T-helper 22 cell (primary cell): ENCODE results near the gene CWC27.
"Not testable (repeated sequence)": the region's sequence is repeated elsewhere in the genome, so short reads cannot be mapped to it uniquely, and the experiment has no call there.

Experiments used
- DNase-seq: peaks from one replicate; pipeline ENCODE4 v3.0.0-alpha.2; 2020; ENCODE audit warnings: low read depth

The CWC27 gene

DNA sequence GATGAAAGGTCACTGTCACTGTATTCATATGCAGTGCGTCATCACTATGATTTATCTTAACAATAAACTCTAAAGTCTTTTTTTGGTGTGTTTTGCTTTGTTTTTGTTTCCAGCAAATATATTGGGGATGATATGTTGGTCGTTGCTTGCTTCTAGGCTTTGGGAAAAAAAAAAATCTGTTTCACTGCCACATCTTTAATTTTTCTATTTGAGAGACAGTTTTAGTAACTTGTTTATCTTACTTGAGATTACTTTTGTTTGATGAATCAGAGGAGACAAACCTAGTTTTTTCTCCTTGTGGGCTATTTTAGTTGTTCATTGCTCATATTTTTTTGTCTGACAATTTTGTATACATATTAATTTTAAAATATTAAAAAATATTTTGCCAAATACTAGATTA lies 19.4 kb downstream of the CWC27 start:
- DNase-seq = no peak

DNA sequence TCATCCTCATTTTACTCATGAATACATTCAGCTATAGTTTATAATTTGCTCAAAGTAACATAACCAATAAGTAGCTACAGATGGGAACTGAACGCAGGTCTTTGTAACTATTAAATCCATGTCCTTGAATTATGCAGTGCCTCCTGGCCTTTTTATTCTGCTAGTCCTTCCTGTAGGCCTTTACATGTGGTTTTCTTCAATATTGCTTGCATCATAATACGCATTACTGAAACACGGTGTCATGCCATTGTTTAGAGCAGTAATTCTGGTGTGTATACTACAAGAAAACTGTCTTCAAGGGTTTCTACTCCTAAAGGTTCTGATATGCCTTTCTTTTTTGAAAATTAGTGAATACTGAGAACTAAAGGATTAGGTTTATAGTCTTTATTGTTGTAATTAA lies 20.7 kb downstream of the CWC27 start:
- no peak for DNase-seq

DNA sequence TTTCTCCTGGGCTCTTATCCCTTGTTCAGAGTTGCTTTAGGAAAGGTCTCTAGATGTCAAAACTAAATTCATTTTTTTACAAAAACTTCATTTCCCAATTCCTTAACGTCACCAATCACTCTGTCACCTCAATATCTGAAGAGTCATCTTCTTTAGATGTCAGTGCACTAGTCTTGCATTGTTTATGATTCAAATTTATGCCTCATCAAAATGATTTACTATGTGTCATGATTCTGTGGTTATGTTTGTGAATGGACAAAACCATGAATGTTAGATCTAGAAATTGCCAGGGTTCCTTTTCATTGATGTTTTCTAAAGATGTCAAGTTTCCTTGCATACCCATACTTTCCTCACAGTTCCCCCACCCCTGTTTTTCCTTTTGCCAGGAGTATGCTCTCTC lies 21.5 kb downstream of the CWC27 start:
- no peak for DNase-seq

DNA sequence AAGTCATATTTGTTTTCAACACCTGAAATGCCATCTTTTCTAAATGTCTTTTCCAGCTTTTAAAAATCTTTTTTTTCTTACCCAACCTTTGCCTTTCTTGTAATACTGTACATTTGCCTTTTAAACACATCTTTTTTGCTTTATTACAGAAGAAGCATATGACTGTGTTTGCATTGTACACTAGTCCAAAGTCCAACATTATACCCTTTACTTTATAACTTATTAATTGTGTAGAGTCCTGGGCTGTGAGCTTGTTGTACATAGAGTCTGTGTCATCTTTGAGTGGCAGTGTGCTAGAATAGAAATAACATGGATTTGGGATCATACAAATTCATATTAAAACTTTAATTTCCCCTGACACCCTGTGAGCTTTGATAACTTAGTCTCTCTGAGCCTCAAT lies 23.7 kb downstream of the CWC27 start:
- no peak for DNase-seq

DNA sequence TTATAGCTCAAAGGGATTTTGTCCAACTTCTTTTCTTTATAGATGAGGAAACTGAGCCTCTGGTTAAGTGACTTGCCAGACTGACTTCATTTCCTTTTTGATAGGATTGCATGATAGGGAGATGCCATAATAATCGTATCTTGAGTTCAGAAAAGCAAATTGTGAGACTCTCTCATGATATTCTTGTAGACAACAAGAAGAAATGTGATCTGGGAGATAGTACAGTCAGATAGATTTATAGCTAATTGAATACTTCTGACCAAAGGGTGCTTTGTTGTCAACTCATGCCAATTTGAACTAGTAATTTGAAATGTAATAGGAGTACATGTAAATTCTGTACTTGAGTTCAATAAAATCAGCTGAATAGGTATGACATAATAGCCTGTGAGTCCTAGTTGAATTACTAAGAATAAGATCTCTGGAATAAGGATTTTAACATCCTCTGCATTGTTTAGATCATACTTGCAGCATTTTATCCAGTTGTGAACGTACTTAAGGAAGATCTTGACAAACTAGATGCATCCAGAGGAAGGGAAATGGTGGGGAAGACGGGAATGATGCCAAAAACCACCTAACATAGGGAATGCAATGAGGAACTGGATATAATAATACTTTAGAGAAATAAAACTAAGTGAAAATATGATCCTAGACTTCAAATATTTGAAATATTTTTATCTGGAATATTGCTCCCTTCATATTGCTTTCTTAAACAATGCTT lies 25.5 kb downstream of the CWC27 start:
- DNase-seq = no peak

DNA sequence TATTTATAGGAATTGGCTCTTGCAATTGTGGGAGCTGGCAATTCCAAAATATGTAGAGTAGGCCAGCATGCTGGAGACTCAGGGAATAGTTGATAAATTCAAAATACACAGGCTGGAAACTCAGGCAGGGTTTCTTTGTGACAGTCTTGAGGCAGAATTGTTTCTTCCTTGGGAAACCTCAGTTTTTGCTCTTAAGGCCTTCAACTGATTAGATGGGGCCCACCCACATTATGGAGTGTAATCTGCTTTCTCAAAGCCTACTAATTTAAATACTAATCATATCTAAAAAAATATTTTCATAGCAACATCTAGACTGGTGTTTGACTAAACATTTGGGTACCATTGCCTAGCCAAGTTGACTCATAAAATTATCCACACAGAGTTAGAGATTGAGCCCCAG lies 27.6 kb downstream of the CWC27 start:
- no peak for DNase-seq

DNA sequence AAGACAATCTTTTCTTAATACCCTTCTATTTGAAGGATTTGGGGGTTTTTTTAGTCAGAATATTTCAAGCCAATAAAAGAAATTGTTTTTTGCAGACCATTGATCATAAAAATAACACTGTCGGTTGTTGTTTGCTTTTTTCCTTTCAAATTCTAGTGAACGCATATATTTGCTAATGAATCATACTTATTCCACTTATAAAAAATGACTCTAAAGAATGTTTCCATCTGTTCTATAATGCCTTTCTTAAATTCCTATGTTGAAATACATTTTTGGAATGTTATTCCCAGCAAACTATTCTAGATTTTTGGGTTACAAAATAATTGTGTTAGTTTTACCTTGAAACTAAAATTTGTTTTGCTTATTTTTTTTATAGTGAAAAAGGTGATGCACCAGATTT lies 32.2 kb downstream of the CWC27 start:
- no peak for DNase-seq

DNA sequence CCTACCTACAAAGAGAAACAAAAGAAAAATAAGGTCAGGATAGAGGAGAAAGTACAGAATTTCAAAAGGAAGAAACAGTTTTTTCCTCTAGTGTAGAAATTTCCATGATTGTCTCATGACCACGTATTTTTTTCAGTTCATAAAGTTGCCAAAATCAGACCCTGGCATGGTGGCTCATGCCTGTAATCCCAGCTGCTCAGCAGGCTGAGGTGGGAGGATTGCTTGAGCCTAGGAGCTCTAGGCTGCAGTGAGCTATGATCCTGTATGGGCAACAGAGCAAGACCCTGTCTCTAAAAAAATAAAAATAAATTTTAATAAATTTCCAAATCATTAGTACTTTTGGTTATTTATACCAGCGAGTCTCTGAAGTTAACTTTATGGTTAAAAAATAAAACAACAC lies 37.8 kb downstream of the CWC27 start:
- DNase-seq = no peak

DNA sequence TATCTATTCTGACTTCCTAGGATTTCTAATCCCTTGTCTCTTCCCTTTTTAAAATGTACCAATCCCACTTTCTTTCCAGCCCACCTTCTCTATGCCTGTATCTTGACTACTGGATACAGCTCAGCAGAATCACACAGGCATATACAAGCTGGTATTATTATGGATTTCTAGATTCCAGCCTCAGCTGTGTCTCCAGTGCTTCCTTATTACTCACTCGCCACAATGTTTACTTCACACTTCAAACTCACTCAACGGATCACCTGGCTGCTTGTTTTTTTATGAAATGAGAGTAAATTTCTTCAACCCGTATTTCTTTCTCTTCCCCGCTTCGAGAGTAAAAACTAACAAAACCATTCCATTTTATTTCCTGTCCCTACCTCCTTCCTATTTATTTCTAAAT lies 38.8 kb downstream of the CWC27 start:
- no peak for DNase-seq

DNA sequence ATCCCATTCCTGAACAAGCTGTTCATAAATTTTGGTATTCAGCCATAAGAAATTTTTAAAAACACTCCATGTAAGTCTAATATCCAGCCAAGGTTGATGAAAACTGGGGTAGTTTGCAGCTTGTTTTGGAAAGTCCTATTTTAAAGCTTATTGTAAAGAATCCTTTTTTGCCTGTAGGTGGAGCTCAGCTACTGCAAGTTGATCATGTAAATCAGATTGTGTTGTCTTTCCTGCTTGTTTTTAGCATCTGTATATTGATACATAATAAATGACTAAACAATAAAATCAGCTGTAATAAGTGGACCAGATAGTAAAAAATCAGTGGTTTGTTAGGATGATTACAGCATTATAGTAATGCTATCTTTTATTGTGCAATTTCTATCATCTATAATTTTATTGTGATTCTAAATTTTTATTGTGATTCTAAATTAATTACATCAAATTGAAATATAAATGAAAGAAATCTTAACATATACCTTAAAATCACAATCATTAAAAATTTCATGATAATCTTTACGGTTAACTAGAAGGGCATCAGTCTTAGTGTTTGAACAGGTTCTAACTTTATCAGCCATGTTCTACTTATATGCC lies 42.4 kb downstream of the CWC27 start:
- no peak for DNase-seq

DNA sequence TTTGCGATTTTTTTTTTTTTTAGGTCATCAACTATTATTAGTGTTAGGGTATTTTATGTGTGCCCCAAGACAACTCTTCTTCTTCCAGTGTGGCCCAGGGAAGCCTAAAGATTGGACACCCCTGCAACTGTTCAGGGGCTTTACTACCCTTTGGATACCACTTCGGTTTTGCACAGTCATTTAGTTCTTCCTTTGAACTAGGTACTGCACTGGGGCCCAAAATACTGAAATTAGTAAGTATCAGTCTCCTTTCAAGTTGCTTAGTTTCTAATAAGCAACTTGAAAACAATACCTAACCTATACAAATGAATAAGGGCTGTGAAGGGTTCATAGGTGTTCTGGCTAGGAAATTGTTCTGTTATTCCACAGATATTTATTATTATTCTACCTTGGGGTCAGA lies 45.3 kb downstream of the CWC27 start:
- no peak for DNase-seq

DNA sequence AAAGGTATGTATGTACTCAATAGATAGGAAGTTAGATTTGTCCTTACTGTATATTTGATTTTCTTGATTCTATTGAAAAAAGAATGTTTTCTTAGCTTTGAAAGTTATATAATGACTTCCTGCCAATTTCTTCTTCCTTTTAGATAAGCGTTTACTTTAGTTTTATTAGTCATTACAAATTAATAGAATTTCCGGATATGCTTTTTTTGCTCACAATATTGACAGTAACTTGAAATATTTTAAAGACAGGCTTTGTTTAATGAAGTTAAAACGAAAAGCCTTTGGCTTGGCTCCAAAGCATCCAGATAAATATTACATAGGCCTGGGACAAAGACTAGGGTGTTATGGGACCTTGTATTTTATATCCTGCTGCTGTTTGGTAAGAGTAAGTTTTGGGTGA lies 49.5 kb downstream of the CWC27 start:
- no peak for DNase-seq

DNA sequence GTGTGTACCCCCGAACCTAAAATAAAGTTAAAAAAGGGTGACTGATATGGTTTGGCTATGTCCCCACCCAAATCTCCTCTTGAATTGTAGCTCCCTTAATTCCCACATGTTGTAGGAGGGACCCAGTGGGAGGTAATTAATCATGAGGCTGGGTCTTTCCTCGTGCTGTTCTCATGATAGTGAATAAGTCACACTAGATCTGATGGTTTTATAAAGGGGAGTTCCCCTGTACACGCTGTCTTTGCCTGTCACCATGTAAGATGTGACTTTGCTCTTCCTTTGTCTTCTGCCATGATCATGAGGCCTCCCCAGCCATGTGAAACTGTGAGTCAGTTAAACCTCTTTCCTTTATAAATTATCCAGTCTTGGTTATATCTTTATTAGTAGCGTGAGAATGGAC lies 50.6 kb downstream of the CWC27 start:
- DNase-seq = not testable (repeated sequence)

DNA sequence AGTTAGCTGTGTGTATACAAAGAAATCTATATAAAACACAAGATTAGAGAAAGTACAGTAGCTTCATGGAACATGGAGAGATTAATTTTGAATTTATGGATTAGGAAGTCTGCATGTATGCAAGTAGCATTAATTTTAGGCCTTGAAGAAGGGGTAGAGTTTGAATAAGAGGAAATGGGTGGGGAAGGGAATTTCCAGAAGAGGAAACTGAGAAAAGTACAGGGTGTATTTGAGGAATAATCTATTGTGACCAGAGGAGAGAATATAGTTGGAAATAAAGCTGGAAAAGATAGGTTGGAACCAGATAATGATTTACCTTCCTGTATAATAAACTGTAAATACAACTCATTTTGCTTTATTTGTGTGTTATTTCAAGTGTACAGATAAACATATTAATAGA lies 53.6 kb downstream of the CWC27 start:
- DNase-seq = no peak

DNA sequence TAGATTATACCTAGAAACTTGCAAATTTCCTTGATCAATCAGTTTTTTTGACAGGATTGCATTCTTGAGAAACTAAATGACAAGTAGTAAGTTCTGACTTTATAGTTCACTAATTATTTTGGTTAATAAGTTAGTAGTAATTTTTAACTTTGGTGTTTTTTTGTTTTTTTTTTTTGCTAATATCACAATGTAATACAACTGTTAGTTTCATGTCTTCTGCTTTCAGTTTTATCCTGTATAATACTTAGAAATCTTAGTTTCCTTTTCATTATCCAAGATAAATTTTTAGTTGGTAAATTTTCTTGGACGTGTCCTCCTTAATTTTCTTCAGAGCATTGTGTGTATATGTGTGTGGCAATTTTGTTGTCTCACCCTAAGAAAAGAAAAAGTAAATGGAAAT lies 57.8 kb downstream of the CWC27 start:
- no peak for DNase-seq

DNA sequence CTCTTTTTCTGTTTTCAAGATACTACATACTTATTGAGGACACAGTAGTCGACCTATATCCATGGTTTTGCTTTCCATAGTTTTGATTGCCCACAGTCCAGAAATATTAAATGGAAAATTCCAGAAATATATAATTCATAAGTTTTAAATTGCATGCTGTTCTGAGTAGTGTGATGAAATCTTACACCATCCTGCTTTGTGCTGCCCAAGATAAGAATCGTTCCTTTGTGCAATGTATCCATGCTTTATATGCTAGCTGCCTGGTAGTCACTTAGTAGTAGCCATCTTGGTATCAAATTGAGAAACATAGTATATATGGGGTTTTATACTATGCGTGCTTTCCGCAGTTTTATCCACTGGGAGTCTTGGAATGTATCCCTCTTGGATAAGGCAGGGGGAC lies 59.0 kb downstream of the CWC27 start:
- DNase-seq = no peak

DNA sequence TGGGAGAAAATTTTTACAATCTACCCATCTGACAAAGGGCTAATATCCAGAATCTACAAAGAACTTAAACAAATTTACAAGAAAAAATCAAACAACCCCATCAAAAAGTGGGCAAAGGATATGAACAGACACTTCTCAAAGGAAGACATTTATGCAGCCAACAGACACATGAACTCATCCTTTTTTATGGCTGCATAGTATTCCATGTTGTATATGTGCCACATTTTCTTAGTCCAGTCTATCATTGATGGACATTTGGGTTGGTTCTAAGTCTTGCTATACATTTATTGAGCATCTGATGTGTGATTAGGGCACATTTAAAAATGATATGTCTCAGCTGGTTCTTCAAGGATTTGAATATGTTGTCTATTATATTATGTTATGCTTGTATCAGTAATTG lies 61.9 kb downstream of the CWC27 start:
- not testable (repeated sequence) for DNase-seq

DNA sequence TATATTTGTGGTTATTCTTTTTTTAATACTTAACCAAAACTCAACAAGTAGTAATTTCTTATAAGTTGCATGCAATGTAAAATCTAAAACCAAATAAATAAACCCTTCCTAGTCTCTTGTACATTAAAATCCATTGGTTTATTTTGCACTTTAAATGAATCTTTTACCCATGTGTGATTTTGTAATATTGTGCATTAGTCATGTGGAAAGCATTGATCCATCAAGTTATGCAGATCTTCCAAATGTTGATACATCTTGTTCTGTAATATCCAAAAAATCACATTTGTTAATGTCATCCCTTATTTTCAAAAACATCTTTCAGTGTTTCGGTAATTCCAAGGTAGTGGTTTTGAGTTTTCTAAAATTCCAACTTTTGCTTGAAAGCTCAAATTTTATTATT lies 63.3 kb downstream of the CWC27 start:
- DNase-seq = no peak

DNA sequence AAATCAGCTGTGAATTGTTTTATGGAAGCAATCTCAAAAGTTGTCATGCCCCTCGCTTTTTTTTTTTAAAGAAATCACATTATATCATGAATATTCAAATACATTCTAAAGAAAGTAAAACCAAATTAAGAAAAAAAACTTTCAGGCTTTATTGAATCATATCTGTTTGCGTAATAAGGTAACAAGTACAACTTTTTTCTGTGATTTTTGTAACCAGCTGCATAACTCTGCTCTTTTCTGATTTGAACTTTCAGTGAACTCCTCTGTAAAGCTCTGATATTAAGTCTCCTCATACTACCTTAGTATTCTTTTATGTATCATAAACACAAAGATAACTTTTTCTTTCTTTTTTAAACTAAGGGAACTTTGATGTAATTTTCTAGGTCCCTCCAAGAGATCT lies 65.3 kb downstream of the CWC27 start:
- DNase-seq = no peak

DNA sequence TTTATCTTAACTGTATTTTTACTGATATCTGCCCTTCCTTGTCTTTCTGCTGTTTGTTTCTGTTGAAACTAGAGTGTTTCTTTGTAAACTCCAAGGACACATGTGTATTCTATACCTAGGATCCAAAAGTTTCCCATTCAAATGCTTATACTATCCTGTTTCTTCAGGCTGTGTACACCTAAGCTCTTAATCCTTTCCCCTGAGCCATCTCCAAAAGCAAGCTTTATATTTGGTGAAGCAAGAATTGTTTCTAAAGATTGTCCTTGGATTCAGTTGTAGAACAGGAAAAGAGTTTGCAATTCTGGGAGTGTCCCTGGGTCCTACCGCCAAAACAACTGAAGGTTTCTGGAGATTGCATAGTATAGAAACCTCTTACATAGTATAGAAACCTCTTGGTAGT lies 65.9 kb downstream of the CWC27 start:
- no peak for DNase-seq

DNA sequence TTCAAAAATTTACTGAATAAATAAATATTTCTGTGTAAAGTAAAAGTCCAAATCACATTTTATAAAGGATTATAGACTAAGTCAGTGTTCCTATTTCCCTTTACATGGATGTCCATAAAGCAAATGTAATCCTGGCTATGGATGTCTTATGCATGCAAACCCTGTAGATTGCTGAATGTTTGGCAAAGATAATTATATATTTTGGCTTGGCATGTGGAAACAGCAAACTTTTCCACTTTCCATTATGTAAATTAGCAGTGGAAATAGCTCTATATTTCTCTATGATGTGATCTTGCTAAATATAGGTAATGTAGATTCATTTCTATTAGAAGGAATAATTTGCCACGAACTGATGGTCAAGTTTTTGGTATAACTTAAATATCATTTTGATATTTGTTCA lies 66.5 kb downstream of the CWC27 start:
- no peak for DNase-seq

DNA sequence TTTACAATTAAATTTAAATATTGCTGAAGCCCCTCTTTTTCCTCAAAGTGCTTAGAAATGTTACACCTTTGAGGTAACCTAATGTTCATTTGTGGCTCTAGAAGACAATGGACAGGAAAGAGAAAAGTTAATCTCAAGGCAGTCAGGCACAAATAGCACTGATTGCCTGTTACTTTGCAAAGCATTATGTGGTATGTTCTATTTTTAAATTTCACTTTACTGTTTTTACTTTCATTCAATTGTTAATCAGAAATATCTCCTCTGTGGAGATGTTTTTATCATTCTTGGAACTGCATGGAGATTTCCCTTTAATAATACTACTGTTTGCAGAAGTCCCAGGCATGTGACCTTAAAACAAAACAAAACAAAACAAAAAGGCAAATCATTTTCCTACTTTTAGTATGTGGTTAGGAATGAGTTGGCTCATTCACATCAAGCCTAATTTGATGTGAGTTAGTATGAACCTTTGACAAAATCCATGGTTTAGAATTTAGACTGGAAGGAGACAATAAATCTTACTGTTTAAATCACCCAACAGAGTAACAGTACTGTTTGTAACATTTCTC lies 67.5 kb downstream of the CWC27 start:
- no peak for DNase-seq

DNA sequence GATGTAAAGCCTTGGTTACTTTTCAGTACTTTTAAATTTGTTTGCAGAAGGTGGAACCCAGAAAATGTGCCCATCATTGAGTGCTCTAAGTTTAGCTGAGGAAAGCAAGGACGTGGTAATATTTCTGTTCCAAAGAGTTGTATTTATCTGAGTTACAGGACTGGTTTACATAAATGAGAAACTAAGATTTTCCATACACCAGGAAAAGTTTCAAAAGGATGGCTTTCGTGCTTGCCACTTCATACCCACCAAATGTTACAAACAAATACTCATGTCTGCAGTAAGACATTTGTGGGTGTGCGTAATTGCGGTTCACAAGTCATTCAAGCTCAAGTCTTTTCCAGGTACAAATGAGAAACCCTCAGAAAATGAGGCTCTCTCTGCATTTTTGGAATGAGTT lies 68.1 kb downstream of the CWC27 start:
- DNase-seq = no peak

DNA sequence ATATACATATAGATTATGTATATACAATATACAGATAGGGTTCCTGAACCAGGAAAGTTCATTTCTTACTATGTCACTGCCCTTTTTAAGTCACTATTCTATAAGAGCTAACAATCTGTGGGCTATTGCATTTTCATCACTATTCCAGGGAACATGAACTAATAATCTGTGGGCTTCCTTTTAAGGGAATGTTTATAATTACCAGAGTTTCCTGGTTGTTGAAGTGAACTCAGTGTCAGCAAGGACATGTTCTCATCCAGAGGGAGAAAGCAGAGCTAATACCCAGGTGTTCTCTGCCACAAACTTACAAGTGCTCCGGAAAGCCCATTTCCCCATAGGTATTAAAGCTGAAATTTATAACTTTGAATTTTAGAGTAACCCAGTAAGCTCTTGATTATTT lies 69.6 kb downstream of the CWC27 start:
- no peak for DNase-seq
